NCI-H82 treated with DMSO at 0.1 percent for 48 hours (cell line): ENCODE data around the gene ELAVL4.
A peak's percentile ranks its signal among the peaks of the same experiment; 100 is the strongest.

Source experiments
- DNase-seq: peaks from one replicate; lab custom pipeline; 2025; ENCODE audit not compliant: unreplicated experiment; lab: John Stamatoyannopoulos, UW

The ELAVL4 gene

DNA sequence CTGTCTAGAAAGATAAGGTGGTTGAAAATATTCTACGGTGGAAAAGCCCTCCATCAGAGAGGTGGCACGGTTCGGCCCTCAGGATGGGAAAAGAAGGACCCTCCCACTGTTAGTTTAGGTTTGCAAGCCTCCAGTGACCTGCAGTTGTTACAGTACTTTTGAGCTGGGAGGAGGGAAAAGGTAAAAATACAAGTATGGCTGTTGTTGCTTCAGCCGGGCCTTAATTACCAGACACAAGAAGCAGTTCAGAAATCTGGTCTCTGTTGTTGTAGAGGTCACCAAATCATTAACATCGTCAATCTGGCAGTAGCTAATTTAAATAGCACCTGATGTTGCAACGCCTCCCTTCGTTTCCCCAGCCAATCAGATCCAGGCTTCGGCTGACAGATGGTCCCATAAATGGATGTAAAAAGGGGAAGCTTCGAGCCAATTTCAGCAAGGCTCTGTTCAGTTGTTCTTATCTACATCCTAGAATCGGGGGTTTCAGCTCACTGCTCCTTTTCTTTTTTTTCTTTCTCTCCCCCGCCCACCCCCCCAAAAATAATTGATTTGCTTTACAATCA, at the start of gene ELAVL4:
ELAVL4 (plus strand) TSS at position 424 of the 563 bp plus-strand sequence. CDS start 270 bp downstream, outside the sequence.
- DNase-seq: peak; percentile 95

DNA sequence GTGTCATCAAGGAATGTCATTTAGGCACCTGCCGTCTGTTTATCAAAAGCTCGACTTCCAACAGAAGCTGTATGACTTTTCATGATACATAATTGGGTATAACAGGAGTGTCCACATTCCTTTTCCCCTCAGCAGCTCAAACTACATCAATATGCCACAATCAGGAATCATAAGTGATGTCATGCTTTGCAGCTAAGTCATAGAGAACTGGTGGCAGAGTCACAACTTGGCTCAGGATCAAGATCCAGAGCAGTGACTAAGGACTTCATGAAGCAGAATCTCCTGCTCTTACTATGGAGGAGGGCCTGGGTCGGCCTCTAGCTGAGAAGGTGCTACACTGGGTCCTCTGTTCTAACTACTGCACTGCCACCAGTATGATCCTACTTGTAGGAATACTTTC, 48.4 kb upstream of the ELAVL4 start:
- DNase-seq: no peak

DNA sequence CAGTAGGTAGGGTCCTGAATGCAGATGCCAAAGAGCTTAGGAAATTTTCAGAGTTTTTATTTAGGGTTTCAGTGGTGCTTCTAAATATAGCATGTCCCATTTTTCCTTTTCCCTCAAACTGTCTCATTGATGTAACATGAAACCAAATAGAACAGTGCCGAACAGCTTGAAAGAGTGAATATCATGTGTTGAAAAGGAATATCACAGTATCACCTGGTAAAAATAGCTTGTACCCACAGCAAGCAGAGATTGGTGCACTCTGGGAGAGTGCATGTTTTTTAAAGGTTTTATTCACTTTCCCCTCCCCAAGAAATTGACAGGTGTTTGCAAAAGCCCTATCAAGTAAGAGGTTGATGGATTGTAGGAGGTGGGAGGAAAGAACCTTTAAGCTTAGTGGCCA, 41.9 kb upstream of the ELAVL4 start:
- no peak for DNase-seq

DNA sequence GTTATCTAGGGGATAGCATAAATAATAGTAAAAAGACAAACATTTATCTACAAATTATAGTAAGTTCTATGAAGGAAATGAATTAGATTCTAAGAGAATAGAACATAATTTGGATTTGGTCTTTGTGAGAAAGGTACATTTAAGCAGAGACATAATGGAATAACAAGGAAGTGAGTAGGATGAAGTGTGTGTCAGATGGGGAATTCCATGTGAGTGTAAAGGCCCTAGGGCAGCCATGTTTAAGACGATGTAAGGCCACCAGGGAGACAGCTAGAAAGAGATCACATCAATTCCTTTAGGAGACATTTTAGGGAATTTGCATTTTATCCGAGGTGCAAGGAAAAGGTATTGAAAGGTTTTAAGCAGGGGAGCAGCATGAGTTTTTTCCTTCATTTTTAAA, 33.8 kb upstream of the ELAVL4 start:
- DNase-seq: no peak

DNA sequence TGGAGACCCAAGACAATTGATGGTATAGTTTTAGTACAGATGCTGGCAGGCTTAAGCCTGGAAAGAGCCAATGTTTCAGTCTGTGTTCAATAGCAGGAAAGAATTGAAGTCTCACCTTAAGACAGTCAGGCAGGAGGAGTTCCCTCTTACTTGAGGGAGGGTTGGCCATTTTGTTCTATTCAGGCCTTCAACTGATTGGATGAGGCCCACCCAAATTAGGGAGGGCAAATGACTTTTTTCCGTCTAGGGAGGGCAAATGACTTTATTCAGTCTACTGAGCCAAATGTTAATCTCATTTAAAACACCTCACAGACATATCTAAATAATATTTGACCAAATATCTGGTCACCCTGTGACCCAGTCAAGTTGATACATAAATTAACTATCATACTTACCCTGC, 31.4 kb upstream of the ELAVL4 start:
- no peak for DNase-seq

DNA sequence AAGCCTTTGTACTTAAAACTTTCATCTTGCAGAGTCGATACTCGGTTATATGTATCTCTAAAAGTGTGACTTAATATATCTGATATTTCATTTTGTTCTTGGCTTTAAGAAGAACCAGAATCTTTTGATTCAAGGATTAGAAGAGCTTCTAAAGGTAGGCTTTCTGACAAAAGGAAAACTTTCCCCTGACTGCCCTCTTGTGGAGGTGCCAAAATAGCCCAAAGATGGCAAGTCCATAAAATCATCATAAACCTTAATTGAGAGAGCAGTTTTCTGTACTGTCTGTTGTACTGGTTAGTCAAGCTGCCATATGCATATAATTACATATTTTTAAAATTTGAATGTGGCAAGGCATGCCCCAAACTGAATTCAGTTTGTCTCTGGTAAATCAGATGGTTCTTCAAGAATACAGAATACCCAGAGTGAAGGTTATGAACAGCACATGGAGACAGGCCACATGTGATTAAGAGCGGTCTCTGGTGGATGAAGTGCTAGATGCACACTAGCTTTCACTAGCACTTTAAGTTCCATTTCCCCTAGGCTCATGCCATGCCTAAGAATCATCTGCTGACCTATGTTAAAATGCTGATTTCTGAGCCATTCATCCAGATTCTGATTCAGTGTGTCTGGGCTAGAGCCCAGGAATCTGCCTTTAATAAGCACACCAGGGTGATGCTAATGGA, 27.7 kb upstream of the ELAVL4 start:
- DNase-seq: peak; percentile 61

DNA sequence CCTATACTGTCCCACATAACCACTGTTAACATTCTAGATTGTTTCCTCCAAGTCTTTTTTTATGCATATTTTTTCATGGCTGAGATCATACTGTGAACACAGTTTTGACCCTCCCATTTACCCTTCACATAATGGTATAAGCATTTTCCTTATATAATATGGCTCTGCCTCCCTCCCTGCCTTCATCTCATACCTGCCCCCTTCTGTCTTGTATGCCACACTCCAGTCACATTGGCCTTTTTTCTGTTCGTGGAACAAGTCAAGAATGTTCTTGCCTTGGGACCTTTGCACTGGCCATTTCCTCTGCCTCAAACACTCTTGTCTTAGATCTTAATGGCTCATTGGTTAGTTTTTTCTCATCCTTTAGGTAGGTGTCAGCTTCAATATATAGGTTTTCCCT, 24.3 kb upstream of the ELAVL4 start:
- DNase-seq: no peak

DNA sequence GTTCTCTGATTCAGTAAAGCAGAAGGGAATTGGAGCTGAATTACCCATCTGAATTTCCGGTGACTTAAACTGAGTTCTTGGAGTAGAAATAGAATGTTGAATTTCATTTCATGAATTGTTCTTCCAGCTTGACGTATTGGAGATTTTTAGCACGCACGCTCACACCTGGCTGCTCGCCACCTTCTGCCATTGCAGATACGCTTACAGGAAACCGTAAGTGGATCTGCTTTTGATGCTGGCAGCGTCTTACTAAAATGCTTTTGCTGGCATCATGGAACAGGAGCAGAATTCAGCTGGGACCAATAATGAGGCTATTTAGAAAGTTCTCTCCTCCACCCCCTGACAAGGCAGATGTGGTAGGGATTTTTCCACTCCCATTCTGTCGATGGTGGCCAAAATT, 17.7 kb upstream of the ELAVL4 start:
- DNase-seq: no peak

DNA sequence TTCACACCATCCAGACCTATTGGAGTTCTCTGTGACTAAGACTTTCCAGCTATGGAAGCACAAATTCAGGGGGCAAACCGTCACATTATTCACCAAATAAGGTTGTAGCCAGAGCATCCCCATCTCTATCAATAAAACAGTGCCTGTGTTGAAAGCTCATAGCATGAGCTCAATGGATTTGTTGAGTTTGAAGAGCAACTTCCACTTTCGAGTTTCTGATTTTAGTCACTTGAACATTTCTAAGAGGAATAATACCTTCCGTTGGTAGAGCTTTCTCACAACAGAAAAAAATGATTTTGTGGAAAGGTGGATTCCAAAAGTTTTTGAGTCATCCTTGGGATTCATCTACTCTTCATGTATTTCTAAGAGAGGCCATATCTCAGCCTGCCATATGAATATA, 13.0 kb upstream of the ELAVL4 start:
- DNase-seq: no peak

DNA sequence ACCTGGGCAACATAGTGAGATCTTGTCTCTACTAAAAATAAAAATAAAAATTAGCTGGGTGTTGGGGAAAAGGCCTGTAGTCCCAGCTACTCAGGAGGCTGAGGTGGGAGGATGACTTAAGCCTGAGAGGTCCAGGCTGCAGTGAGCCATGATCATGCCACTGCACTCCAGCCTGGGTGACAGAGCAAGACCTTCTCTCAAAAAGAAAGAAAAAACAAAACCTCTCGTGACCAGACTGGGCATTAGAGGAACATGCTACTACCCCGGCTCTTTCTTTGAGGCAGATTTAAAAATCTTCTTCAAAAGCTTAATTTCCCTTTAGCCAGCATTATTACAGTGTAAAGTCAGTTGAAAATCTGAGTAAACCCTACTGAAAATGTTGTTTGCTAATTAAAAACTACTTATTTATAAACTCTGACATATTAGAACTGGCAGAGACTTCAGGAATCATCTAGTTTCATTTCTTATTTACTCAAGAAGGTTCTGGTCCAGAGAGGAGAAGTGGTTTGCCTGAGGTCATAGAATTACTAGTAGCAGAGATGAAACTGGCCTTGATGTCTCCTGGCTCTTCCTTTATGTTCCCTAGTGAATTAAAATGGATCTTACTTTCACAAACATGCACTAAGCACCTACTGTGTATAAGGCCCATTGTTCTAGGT, 11.6 kb upstream of the ELAVL4 start:
- no peak for DNase-seq

DNA sequence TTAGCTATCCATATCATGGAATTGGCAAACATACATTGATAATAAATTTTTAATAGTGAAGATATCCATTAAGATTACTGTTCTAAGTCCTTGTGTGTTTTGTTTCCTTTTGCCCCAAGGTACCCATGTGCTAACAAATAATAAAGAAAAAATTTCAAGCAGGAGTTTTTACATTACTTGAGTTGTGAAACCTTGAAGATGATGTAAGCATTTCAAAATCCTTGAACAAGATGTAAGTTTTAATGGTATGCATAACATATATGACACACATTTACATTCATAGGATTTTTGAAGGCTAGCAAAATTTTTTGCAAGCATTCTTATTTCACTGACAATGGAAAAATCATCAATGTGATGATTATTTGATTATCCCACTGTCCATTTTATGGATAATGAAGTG, 10.9 kb upstream of the ELAVL4 start:
- DNase-seq: no peak

DNA sequence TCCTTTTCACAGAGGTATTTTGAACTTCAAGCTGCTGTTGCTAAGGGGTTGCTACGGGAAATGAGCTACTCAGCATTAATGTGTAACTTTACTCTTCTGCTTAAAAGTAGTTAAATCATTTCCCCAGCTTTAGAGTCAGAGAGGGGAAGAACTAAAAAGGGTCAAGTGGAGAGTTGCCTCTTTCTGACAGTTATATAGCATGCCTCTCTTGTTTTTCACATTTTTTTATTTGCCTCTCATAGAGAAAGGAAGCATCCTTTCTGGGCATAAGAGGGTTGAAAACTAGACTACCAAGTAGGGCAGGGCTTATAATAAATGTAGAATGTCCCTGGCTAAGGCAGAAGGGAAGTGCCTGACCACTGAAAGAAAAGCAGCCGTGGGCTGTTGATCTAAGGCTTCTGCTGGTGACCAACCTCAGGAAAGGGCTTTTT, 10.1 kb upstream of the ELAVL4 start:
- DNase-seq: no peak

DNA sequence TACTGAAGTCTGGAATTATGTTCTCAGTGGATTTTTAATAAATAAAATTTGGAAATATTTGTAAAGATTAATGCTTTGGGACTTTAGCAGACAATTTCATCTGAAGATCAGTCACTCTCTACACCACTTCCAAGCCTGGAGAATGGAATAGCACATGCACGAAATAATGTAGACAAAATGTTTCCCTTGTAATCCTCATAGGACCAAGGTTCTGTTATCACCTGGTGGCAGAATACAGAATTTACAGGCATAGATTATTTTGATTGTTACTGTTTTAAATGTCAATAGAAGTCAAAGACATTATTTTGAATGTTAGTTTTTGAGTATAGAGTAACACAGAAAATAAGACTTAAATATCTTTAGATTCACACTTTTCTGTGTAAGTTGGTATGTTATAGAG, 9.1 kb upstream of the ELAVL4 start:
- no peak for DNase-seq

DNA sequence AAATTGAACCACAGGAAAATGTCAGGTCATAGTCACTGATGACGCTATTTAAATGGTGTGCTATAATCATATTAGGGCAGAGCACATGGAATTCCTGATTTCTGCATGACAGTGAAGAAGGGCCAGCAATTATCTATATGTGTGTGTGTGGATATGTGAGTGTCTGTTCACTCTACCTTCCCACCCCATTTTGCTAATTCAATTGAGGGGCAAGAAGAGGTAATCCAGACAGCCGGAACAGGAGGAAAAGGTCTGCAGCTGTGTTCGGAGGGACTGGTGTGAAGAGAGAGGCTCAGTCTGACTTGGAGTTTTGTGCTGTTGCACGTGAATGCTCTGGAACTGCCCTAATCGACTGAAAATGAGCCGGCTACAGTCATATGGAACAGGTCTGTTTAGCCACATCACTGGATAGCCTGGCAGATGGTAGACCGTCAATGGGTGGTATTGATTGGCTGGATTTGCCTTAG, 5.1 kb upstream of the ELAVL4 start:
- DNase-seq: peak; percentile 99

DNA sequence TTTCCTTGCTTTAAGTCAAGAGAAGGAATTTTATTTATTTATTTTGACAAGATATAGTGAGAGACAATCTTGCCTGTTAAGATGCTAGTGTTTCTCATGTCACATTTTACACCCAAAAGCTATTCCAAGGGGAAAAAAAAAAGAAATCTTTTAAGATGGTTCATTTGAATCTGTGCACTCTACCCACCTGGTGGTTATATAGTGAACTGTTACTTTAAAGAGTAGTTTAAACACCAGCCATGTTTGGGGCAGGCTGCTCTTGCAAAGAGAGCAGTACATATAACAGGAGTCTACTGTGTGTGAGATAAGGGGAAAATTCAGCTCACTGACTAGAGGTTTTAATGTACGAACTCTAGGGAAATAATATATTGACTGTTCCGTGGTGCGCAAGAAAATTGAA, 3.3 kb upstream of the ELAVL4 start:
- peak; percentile 62 for DNase-seq

DNA sequence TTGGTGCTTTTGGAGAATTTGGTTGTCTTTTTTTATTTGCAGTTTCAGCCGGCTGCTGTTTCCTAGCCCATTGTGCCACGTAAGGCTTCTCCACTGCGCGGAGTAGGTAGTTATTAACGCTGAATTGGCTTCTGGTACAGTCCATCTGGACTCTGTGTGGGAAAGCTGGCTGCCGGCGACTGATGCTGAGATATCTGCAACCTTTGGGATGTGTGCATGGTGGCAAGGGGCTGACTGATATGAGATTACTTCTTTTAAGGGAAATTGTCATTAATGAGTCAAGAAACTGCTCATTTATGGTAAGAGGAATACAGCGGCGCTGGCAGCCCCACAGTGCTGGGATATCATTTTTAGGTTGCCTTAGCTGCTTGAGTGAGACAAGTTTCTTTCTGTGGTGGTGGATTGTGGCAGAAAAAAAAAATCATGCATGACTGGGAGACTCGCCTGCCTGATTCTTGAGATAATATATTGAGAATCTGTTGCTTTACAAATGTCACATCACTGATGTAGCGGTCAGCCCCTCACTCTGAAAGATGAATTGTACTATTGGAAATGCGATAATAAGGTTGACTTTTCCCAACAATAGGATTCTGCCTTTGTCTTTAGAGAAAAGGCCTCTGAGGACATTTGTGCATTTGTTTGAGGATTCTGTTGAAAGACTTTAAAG, 2.5 kb upstream of the ELAVL4 start:
- peak; percentile 76 for DNase-seq

DNA sequence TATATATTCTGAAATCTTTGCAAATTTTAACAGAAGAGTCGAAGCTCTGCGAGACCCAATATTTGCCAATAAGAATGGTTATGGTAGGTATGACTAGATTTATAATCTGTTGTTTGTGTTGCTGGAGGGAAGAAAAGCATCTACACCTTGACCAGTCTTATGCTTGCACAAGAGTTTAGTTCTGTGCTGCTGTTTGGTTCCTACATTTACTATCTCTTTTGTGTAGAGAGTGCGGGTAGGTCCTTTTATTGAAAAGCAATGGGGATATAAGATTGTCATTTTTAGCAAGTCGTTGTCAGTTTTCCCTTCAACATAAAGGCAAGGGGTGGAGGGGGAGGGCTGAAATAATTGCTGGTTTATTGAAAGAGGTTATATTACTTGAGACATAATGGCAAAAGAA, 396 bp downstream of the ELAVL4 start:
- DNase-seq: no peak

DNA sequence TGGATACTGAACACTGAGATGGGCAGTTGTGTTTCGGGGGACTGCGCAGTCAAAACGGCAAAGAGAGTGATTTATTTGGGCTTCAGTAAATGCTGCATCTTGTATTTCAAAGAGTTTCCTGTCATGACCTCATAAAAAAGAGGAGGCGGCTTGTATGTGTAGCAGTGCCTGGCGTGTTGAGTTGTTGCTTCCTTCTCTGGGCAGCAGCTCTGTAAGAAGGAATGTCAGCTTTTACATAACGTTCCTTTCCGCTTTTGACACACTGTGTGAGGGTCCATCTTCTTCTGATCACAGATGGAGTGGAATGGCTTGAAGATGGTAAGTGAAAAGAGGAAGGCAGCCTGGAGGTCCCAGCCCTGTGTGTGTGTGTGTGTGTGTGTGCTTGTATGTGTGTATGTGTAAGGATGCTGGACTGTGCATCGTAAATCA, 941 bp downstream of the ELAVL4 start:
- peak; percentile 62 for DNase-seq

DNA sequence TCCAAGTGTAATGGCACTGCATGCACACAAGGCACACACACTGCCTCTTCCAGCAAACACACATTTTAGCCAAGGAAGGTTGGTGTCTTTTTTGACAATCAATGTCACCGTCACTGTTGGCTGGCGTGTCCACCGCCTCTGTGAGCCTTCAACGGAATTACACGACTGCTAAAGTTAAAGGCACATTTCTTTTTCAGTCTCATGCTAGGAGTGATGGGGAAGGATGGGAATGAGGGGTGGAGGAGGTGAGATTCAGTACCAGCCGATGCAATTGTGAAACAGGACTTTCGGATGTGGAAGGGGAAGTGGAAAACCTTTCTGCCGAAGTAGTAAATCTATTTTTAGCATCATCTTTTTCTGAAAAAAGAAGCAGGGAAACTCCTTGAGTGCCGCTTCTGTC, 1.4 kb downstream of the ELAVL4 start:
- no peak for DNase-seq

DNA sequence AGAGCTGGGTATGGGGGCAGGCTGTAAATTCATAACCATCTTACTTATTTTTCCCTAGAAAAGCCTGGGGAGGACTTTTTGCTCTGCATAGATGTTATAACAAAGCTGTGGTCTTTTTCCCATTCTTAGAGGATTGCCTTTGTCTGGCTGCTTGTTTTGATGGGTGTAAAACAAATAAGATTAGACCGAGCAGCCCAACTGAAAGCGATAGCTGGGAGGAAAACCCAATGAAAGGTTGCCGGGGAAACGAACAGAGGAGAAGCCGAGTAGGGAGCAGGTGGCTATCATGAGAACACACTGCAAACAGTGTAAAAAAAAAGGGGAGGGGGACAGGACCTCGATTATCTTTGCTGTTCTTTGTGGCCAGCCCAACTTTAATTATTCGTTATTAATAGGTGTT, 1.9 kb downstream of the ELAVL4 start:
- peak; percentile 89 for DNase-seq

DNA sequence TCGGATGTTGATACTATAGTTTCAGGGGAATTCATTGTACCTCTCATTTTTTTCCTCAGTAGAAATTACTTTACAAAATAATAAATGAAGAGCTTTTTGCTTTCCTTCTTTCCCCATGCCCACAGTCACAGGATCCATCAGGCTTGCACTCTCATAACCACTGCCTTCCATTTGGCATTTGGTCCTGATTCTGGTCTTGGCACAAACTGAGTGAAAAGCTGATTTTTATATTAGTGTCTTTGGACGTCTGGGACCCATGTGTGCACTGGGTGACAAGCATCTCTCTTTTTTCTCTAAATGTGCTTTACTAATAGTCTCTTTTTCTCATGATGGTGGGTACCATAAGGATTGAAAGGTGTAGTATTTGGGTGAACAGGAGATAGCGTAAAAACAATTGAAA, 2.8 kb downstream of the ELAVL4 start:
- no peak for DNase-seq

DNA sequence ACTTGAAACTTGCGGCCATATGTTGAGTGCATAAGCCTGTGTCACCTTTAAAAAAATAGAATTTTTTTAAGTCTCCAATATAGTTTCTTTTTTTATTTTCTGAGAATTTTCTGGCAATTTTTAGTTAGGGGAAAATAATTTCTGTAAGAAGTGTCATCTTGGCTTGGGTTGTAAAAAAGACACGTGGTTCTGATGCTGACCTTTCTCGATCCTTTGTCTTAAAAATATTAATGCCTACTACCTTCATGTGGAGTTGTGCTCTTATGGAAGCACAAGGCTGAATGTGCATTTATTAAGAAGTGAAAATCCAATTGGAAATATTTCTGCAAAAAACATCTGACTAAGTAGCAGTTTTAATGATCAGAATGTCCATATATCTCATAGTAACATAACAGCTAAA, 3.5 kb downstream of the ELAVL4 start:
- no peak for DNase-seq
